Activated T-helper 1 cell treated with anti-CD3 and anti-CD28 coated beads, Interleukin-12 subunit alpha, Interleukin-12 subunit beta, Interleukin-2, Interleukin-4 antibody, amounts not matched to agents 30 ng/mL and 10 ng/mL and 1 ng/mL, durations not matched to agents 14 hours and 24 hours and 36 hours (primary cell): Measurements from ENCODE around the gene NKRF. TPM values are rescaled to one million over a fixed set of nuclear protein-coding genes. Genes with fewer than 3 reads are reported as not detected.

ENCODE experiments used
- DNase-seq: peaks from one replicate; pipeline ENCODE4 v3.0.0; 2021; ENCODE audit warnings: low spot score
- H3K27ac Mint-ChIP-seq: one replicate; pipeline ENCODE4 v1.8.0; 2021; ENCODE audit warnings: mild to moderate bottlenecking, mixed read lengths
- H3K27me3 Mint-ChIP-seq: one replicate; pipeline ENCODE4 v1.8.0; 2022; ENCODE audit warnings: mild to moderate bottlenecking, moderate library complexity, mixed read lengths; ENCODE audit not compliant: insufficient read depth
- H3K36me3 Mint-ChIP-seq: one replicate; pipeline ENCODE4 v1.8.0; 2021; ENCODE audit warnings: low read depth, mixed read lengths
- H3K4me1 Mint-ChIP-seq: one replicate; pipeline ENCODE4 v1.8.0; 2021; ENCODE audit warnings: low read depth, mixed read lengths
- H3K4me3 Mint-ChIP-seq: one replicate; pipeline ENCODE4 v1.8.0; 2021; ENCODE audit warnings: mild to moderate bottlenecking, moderate library complexity, mixed read lengths
- H3K9me3 Mint-ChIP-seq: one replicate; pipeline ENCODE4 v1.8.0; 2021; ENCODE audit warnings: mixed read lengths
- intact Hi-C: fragments of 100-400 bp; cut with micrococcal nuclease; formaldehyde crosslinking; loops from one replicate; pipeline ENCODE4 v1.15.1; 2024
- total RNA-seq: library from RNA; stranded (reverse); gene quantifications from 2 replicates; pipeline ENCODE4 v1.2.3, GENCODE V29; 2022

The NKRF gene
- total RNA-seq, 1 donor from 2014 or later: 26.8 TPM

DNA sequence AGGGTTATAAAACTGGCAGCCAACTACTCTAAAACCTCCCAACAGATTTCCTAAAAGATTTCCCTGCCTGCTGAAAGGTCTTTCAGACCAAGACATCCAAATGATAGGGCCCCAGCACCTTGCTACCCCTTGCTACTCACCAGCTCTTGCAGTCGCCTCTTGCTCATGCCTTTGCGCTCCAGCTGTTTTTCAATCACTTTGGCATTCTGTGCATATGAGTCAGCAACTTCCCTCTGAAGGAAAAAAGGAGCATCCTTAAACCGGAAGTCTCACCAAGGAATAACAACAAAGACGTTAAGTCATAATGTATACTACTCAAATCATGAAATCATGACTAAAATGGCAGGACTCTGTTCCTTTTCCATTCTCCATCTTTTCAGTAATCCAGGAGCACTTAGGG lies 65.0 kb downstream of the NKRF start:
- intact Hi-C loops: no loop called here
- Mint-ChIP-seq H3K9me3 (no peaks in the 10 kb centered on the region), H3K27me3 (no peaks in the 10 kb centered on the region), H3K4me3 (no peak overlapping the region), H3K4me1 (no peaks in the 10 kb centered on the region), H3K27ac (no peak overlapping the region), H3K36me3 (peaks cover 6% of the 10 kb centered on the region)
- no peak for DNase-seq

DNA sequence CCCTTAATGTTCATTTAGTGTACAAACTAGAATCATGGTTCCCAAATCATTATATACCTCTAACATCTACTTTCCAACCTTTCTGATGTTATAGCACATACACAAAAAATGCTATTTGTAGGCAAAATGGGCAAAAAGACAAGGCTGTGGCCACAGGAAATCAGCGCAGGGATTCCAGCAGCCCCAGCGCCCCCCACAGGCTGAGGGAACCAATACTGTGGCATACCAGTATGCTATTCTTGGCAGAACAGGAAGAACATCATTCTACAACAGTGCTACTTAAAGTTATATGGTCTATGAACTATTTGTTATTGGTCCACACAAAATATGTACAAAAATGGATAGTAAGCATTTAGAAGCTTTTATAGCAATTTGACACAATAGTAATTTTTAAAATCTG lies 66.4 kb downstream of the NKRF start:
- Mint-ChIP-seq H3K9me3 (no peaks in the 10 kb centered on the region), H3K27ac (no peak overlapping the region), H3K4me3 (no peak overlapping the region), H3K27me3 (no peaks in the 10 kb centered on the region), H3K36me3 (peaks cover 8% of the 10 kb centered on the region), H3K4me1 (no peaks in the 10 kb centered on the region)
- intact Hi-C loops: no loop called here
- DNase-seq: no peak

Other genes starting within 250 kb of the NKRF start
- gene SLC25A43, start 207.1 kb downstream of the NKRF start, total RNA-seq: 9.8 and 12.6 TPM in 2 replicates
- 471 and 477 TPM in 2 replicates for gene SLC25A5, start 138.0 kb downstream of the NKRF start, total RNA-seq
- gene STEEP1, start 41.0 kb downstream of the NKRF start, total RNA-seq: 25.0 and 25.9 TPM in 2 replicates
- gene UBE2A, start 31.9 kb downstream of the NKRF start, total RNA-seq: 60.1 and 61.3 TPM in 2 replicates
- 159 and 172 TPM in 2 replicates for gene SEPTIN6, start 86.7 kb upstream of the NKRF start, total RNA-seq
- gene SOWAHD, start 152.2 kb upstream of the NKRF start, total RNA-seq: 0.21 and 0.34 TPM in 2 replicates
- gene RPL39, start 185.2 kb upstream of the NKRF start, total RNA-seq: 1,853 and 1,912 TPM in 2 replicates
- 11.0 and 13.0 TPM in 2 replicates for gene UPF3B, start 246.5 kb upstream of the NKRF start, total RNA-seq